GM13976 (cell line): ENCODE data around the gene VDR.

Source experiments
- DNase-seq: peaks from one replicate; pipeline ENCODE4 v3.0.0; 2012; ENCODE audit warnings: low spot score
- in situ Hi-C: fragments of 300-500 bp; cut with MboI; formaldehyde crosslinking; loops from one replicate; pipeline ENCODE4 v1.12.0; 2022; ENCODE audit warnings: low sequenced_read_pairs, mixed read lengths, inconsistent platforms; ENCODE audit not compliant: unreplicated experiment
- TF ChIP-seq, protein P1 (sequence below): IDR thresholded peaks from 2 replicates; pipeline ENCODE4 v1.5.1; 2012; ENCODE audit warnings: borderline replicate concordance, mild to moderate bottlenecking; ENCODE audit not compliant: insufficient read depth; ENCODE audit errors: extremely low read depth, missing control alignments, control extremely low read depth

VDR gene

DNA sequence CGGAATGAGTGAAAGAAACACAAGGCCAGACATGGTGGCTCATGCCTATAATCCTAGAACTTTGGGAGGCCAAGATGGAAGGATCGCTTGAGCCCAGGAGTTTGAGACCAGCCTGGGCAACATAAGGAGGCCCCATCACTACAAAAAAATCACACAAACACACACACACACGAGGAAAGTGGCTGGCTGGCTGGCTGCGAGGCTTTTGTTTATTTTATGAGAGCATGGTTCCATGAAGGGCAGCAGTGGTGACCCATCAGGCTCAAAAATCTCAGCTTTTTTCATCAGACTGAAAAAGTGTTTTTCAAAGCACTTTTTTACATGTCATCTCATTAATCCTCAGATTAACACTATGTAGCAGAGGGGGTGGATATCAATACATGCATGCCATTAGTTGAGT is 27.7 kb downstream of the VDR start:
- DNase-seq, result no peak
- TF ChIP-seq, protein P1, sequence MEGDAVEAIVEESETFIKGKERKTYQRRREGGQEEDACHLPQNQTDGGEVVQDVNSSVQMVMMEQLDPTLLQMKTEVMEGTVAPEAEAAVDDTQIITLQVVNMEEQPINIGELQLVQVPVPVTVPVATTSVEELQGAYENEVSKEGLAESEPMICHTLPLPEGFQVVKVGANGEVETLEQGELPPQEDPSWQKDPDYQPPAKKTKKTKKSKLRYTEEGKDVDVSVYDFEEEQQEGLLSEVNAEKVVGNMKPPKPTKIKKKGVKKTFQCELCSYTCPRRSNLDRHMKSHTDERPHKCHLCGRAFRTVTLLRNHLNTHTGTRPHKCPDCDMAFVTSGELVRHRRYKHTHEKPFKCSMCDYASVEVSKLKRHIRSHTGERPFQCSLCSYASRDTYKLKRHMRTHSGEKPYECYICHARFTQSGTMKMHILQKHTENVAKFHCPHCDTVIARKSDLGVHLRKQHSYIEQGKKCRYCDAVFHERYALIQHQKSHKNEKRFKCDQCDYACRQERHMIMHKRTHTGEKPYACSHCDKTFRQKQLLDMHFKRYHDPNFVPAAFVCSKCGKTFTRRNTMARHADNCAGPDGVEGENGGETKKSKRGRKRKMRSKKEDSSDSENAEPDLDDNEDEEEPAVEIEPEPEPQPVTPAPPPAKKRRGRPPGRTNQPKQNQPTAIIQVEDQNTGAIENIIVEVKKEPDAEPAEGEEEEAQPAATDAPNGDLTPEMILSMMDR, result no peak
- in situ Hi-C loops, result no loop called here

DNA sequence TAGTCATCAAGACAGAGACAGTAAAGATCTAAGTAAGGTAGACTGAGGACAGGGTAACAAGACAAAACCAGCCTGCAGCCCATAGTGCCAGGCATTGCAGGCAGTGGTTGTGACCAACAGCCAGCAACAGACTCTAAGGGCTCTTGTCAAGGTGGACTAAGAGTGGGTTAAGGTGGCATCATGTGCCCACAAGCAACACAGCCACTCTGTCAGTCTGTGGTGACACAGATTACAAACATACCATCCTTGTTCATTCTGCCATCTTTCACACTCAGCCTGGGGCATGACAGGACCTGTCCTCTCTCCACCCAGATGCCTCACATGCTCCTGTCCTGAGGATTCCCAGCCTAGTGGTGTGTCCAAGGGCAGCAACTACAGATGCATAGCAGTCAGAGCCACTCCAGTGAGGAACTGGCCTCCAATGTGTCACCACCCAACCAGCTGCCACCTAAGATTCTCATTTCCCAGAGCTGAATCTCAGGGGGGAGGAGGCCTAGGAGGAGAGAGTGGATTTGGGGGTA is 28.3 kb downstream of the VDR start:
- TF ChIP-seq, protein P1, result no peak
- in situ Hi-C loops, result no loop called here
- no peak for DNase-seq

DNA sequence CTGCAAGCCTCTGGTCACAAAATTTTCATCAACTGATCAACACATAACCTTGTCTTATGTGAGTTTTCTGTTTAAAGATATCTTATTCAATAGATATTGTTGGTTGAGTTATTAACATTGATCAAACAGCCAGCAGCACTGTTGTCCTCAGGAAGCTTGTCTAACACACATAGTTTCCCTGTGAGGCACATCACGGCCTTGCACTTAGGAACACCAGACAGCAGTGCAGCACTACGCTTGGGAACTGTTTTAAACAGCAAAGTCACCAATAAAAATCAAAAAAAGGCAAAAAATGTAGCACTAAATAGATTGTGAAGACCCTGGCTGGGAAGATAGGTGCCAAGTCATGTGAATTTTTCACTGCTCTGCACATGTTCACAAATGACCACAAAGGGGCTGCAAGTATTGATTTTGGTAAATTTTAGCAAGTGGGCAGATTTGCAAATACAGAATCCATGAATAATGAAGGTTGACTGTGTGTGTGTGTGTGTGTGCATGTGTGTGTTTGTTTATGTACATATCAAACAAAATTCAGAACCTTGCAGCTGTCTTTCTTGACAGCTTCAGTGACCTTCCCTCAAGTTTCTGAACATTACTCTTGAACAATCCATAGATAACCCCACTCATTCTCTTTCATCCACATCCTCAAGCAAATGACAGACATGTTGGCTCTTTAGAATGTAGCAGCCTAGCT is 28.9 kb downstream of the VDR start:
- in situ Hi-C loops, result no loop called here
- TF ChIP-seq, protein P1, result no peak
- no peak for DNase-seq

DNA sequence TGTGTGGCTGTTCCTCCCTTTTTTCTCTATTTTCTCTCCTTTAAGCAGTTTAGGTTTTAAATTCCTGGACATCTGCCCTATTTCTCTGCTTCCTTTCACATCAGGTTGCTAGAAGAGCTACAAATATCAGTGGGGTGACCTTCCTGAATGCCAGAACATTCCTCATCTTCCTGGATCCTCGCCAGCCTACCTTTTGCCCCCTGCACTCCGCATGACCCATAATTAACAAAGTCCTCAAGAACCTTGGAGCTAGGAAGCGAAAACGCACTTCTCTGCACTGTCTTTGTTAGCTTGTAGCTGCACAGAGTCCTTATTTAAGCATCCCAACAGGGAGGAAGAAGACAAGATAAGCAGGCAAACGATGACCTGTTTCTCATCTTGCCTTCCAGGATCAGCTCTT is 30.5 kb downstream of the VDR start:
- TF ChIP-seq, protein P1, result no peak
- no peak for DNase-seq
- in situ Hi-C loops, result no loop called here

DNA sequence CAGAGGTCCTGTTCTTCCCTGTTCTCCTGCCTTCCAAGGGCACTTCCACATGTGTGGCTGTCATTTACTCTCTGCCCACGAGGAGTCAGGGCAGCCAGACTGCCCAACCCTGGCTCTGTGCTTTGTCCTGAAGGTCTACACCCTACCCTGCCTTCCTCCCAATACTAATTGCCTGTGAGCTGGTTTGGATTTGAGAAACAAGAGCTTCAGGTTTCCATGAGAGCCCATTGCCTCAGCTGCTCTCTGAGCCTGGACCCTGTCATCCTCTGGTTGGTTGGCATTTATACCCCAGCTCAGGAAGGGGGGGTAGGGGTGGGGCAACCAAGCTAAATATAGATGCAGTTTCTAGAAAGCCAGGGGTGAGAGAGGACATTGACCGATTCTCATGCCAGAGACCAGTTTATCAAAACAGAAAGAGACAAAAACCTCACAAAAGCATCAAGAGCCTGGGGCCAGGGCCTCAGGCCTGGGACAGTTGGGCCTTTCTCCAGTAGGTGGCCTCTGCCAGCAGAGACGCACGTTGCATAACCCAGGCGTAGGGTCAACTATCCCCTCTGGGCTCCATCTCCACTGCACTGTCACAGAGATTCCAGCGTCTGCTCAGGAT is 34.5 kb downstream of the VDR start:
- TF ChIP-seq, protein P1, result peak; percentile 22
- DNase-seq, result no peak
- in situ Hi-C loops, result no loop called here

DNA sequence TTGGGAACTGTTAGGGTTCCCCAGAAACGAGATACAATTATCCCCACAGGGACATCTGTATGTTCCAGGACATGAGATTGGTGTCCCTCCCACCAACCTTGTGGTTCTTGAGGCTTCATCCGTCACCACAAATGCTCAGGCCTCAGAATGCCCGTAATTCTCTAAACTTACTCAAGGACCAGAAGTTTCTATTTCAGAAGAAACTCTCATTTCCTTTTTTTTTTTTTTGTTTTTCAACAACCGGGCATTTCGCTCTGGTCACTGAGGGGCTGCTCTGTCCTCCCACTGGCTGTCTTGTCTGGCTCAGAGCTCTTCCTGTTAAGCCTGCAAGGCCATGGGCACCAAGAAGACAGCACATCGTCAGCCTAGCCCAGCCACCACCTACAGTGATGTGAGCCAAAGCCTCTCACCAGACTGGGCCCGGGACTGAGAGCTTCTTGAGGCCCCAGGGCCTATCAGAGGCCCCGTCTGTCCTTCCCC is 36.2 kb downstream of the VDR start:
- TF ChIP-seq, protein P1, result no peak
- in situ Hi-C loops, result no loop called here
- DNase-seq, result peak; percentile 64

DNA sequence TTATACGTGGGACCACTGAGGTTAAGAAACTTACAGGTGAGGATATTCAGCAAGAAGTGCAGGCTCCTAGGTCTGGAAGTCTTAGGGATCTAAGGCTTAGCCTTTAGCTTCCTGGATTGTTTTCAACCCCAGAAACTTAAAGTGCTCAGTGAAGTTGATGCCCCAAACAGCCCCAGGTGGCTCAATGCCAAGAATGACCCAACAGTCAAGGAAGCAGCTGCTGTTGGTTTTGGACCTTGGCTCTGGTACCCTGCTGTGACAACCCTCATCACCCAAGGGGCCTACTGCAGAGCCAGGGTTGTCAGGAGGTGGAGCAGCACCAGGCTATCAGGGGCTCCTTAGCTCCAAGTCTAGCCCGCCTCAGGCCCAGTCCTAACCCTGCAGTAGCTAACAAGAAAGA is 36.8 kb downstream of the VDR start:
- DNase-seq, result no peak
- TF ChIP-seq, protein P1, result no peak

More for the DNA sequence above, 36.8 kb downstream of the VDR start:
- in situ Hi-C loops, result no loop called here
